Activated CD4-positive, alpha-beta T cell treated with anti-CD3 and anti-CD28 coated beads, Interleukin-2, Interleukin-6, amounts not matched to agents 100 ng/mL and 50 ng/mL, durations not matched to agents 16 hours and 8 hours (primary cell): ENCODE measurements around the gene HRAS.
A peak's percentile ranks its signal among the peaks of the same experiment; 100 is the strongest.
"Not testable (repeated sequence)": the region's sequence is repeated elsewhere in the genome, so short reads cannot be mapped to it uniquely, and the experiment has no call there.

Experiments
- DNase-seq: peaks from one replicate; pipeline ENCODE4 v3.0.0-alpha.2; 2020

HRAS gene

GRCh38 chr11:535519-536454 is at the start of gene HRAS:
HRAS (minus strand) TSS chr11:535576.
- peak; percentile 96 for DNase-seq

GRCh38 chr11:584287-584686 is 48.9 kb upstream of the HRAS start:
- no peak for DNase-seq

- no peak for DNase-seq
Observed at GRCh38 chr11:581752-582151, 46.4 kb upstream of the HRAS start.

- DNase-seq: no peak
Observed at GRCh38 chr11:581342-581741, 46.0 kb upstream of the HRAS start.

- no peak for DNase-seq
Observed at GRCh38 chr11:579830-580601, 44.6 kb upstream of the HRAS start.

GRCh38 chr11:578276-579035 is 43.1 kb upstream of the HRAS start:
- no peak for DNase-seq

- no peak for DNase-seq
Observed at GRCh38 chr11:577611-577894, 42.2 kb upstream of the HRAS start.

- no peak for DNase-seq
Observed at GRCh38 chr11:576811-577610, 41.6 kb upstream of the HRAS start.

GRCh38 chr11:575996-576768 is 40.8 kb upstream of the HRAS start, which contains the start of gene PHRF1:
PHRF1 (plus strand) TSS chr11:576470; CDS start chr11:581513, 5,043 bp downstream.
- DNase-seq: peak; percentile 94

- DNase-seq: no peak
Observed at GRCh38 chr11:575313-575995, 40.1 kb upstream of the HRAS start.

- no peak for DNase-seq
Observed at GRCh38 chr11:574632-575312, 39.4 kb upstream of the HRAS start.

GRCh38 chr11:574031-574570 is 38.7 kb upstream of the HRAS start:
- not testable (repeated sequence) for DNase-seq

GRCh38 chr11:573146-573759 is 37.9 kb upstream of the HRAS start:
- DNase-seq: no peak

GRCh38 chr11:571802-572185 is 36.4 kb upstream of the HRAS start:
- no peak for DNase-seq

- DNase-seq: no peak
Observed at GRCh38 chr11:569158-569885, 33.9 kb upstream of the HRAS start.

GRCh38 chr11:568306-569157 is 33.2 kb upstream of the HRAS start:
- peak; percentile 96 for DNase-seq

- DNase-seq: no peak
Observed at GRCh38 chr11:567629-568292, 32.4 kb upstream of the HRAS start.
